ENCODE data around the gene DCAF8.
A peak's percentile ranks its signal among the peaks of the same experiment; 100 is the strongest.

Gene DCAF8

DNA sequence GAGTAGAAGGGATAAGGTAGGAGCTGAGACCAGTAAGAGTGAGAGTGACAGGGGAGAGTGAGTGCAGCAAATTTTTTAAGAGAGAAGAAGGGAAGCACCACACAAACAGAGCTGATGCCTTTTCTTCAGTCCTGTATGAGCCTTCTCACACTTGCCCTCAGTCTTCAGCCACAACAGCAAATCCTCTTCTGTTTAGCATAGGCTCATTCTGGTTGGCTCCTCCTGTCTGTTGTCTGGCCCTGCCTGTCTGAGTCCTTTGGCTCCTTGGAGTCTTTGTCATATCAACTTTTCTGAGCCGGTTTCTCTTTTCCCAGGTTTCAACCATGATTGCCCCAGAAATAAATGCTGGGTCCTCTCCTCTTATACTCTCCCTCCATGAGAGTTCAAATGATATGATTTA, 84.7 kb downstream of the DCAF8 start:
- ChIA-PET CTCF (interaction anchor here (1.0 kb wide), 2 partner anchors 16 to 199 kb away, joined by 3 read pairs; no protein-coding TSS in a partner anchor), POLR2A (no interaction called here)
- DNase-seq (ENCODE audit: extremely low spot score), result no peak
- TF ChIP-seq, protein P1, sequence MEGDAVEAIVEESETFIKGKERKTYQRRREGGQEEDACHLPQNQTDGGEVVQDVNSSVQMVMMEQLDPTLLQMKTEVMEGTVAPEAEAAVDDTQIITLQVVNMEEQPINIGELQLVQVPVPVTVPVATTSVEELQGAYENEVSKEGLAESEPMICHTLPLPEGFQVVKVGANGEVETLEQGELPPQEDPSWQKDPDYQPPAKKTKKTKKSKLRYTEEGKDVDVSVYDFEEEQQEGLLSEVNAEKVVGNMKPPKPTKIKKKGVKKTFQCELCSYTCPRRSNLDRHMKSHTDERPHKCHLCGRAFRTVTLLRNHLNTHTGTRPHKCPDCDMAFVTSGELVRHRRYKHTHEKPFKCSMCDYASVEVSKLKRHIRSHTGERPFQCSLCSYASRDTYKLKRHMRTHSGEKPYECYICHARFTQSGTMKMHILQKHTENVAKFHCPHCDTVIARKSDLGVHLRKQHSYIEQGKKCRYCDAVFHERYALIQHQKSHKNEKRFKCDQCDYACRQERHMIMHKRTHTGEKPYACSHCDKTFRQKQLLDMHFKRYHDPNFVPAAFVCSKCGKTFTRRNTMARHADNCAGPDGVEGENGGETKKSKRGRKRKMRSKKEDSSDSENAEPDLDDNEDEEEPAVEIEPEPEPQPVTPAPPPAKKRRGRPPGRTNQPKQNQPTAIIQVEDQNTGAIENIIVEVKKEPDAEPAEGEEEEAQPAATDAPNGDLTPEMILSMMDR (IDR thresholded peaks at IDR 0.05; ENCODE audit: control extremely low read depth, extremely low read depth, low read depth, missing control alignments), result no peak

DNA sequence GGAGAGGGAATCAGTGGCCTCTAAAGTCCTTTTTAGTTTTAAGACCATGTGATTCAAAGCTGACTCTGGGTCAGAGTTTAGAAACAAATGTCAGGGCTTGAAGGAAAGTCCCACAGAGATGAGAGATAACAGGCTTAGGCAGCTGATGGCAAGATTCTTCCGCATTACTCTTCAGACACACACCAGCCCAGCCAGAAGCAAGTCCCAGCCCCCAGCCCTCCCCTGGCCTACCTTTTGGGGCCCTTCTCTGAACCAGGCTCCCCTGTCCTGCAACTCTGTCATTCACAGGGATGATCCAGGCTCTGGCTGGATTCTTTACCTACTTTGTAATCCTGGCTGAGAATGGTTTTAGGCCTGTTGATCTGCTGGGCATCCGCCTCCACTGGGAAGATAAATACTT, 85.1 kb downstream of the DCAF8 start:
- POLR2A ChIA-PET, result no interaction called here
- CTCF ChIA-PET, result interaction anchor here (1.0 kb wide), 2 partner anchors 16 to 200 kb away, joined by 3 read pairs; no protein-coding TSS in a partner anchor
- TF ChIP-seq, protein P1 (IDR thresholded peaks at IDR 0.05; ENCODE audit: control extremely low read depth, extremely low read depth, low read depth, missing control alignments), result no peak
- no peak for DNase-seq (ENCODE audit: extremely low spot score)

DNA sequence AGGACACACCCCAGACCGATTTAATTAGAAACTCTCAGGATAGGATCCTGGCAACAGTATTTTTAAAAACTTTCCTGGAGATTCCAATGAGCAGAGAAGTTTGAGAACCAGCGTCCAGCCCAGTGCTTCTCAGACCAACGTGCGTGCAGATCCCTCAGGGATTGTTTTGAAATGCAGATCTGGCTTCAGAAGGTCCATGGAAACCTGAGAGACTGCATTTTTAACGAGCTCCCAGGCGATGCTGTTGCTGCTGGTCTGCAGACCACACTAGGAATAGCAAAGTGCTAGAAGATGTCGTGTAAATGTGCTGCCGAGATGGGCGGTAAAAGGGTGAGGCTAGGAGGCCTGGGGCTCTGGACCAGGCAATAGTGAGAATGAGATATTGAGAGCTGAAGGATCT, 90.4 kb downstream of the DCAF8 start:
- POLR2A ChIA-PET, result no interaction called here
- no peak for DNase-seq (ENCODE audit: extremely low spot score)
- CTCF ChIA-PET, result interaction anchor here (1.1 to 3.4 kb wide), 4 partner anchors 16 to 194 kb away, joined by 3 to 11 read pairs (median 4); no protein-coding TSS in a partner anchor
- TF ChIP-seq, protein P1 (IDR thresholded peaks at IDR 0.05; ENCODE audit: control extremely low read depth, extremely low read depth, low read depth, missing control alignments), result no peak

DNA sequence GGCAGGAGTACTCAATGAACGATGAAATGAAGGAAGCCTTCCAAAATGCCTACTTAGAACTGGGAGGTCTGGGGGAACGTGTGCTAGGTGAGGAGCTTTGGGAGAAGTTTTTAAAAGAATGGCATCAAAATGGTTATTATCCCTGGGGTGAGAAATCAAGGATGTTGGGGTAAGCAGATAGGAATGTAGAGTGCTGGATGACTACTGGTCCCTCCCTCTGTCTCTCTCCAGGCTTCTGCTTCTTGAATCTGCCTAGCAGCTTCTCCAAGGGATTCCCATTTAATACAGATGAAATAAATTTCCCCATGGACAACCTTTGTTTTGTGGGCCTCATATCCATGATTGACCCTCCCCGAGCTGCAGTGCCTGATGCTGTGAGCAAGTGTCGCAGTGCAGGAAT, 91.0 kb downstream of the DCAF8 start:
- CTCF ChIA-PET, result interaction anchor here (1.5 to 3.4 kb wide), 2 partner anchors 22 to 70 kb away, joined by 4 to 11 read pairs; no protein-coding TSS in a partner anchor
- DNase-seq (ENCODE audit: extremely low spot score), result no peak

DNA sequence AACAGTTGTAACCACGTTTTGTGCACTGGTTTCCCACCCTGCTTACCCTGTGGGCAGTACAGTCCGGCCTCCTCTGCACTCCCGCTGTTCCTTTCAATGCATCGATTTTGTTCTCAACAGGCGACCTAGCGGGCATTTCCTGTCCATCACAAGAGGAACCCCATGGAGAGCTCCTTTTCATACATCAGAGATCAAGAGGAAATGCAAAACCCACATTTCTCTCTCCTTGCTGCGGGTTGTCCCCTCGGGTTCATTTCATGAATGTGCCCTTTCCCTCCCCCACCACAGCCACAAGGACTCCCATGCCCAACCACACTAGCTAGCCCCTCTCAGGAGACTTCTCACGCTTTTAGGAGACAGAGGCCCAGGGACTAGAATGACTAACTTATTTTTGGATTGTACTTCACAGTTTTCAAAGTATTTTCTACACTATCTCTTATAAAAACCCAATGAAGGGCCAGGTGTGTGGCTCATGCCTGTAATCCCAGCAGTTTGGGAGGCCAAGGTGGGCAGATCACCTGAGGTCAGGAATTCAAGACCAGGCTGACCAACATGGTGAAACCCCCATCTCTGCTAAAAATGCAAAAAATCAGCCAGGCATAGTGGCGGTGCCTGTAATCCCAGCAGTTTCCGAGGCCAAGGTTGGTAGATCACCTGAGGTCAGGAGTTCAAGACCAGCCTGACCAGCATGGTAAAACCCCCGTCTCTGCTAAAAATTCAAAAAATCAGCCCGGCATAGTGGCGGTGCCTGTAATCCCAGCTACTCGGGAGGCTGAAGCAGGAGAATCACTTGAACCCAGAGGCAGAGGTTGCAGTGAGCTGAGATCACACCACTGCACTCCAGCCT, 92.6 kb downstream of the DCAF8 start:
- ChIA-PET POLR2A (no interaction called here), CTCF (interaction anchor here (0.9 to 3.4 kb wide), 12 partner anchors 10 to 207 kb away, joined by 3 to 12 read pairs (median 5); no protein-coding TSS in a partner anchor)
- peak; percentile 46 for DNase-seq (ENCODE audit: extremely low spot score)
- TF ChIP-seq, protein P1 (IDR thresholded peaks at IDR 0.05; ENCODE audit: control extremely low read depth, extremely low read depth, low read depth, missing control alignments), result no peak

More for the DNA sequence above, 91.0 kb downstream of the DCAF8 start:
- POLR2A ChIA-PET, result no interaction called here
- TF ChIP-seq, protein P1 (IDR thresholded peaks at IDR 0.05; ENCODE audit: control extremely low read depth, extremely low read depth, low read depth, missing control alignments), result no peak

DNA sequence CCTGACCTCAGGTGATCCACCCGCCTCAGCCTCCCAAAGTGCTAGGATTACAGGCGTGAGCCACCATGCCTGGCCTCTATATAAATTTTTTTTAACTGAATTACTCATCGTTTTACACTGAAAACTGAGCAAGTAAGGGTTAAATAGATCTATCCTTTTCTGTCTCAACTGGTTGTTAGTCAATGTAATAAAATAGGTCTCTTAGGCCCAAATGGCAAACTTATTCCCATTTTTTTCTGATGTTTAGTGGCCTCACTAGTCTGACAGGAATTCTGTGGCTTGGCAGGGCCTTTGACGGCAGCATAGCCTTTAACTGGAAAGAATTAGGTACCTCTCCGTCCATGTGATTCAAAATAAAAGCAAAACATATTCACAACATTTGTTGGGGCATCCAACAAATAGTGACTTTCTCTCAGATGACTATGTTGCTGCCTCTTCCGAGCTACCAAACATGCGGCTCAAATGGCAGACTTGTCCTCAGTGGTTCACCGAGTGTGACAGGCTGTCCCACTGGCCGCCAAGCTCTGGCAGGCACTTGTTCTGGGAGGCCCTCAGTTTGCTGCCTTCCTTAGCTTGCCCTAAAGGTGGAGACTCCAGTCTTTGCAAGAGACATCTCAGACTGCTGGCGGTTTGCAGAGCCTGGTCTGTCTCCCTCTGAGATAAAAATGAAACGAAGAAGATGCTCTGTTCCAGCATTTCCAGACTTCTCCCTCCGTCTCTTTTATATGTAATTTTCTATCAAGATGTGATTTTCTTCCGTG, 93.6 kb downstream of the DCAF8 start:
- CTCF ChIA-PET, result interaction anchor here (0.9 to 2.9 kb wide), 12 partner anchors 11 to 208 kb away, joined by 3 to 12 read pairs (median 4); no protein-coding TSS in a partner anchor
- POLR2A ChIA-PET, result no interaction called here
- DNase-seq (ENCODE audit: extremely low spot score), result no peak
- TF ChIP-seq, protein P1 (IDR thresholded peaks at IDR 0.05; ENCODE audit: control extremely low read depth, extremely low read depth, low read depth, missing control alignments), result no peak
